Nephron (organoid): ENCODE results near the gene REEP1.

ENCODE experiments used
- H3K27ac Mint-ChIP-seq, 3 experiments: 2 replicates each; pipeline ENCODE4 v1.8.0; 2020; ENCODE audit warnings: mixed read lengths in 3 of 3, mild to moderate bottlenecking in 2 of 3, moderate library complexity in 1 of 3
- H3K27me3 Mint-ChIP-seq: 2 replicates; pipeline ENCODE4 v1.8.0; 2021; ENCODE audit warnings: low read depth, mild to moderate bottlenecking, moderate library complexity, mixed read lengths
- H3K36me3 Mint-ChIP-seq: 2 replicates; pipeline ENCODE4 v1.8.0; 2020; ENCODE audit warnings: low read depth, mixed read lengths
- H3K4me1 Mint-ChIP-seq: 2 replicates; pipeline ENCODE4 v1.8.0; 2020; ENCODE audit warnings: mixed read lengths
- H3K4me3 Mint-ChIP-seq, 3 experiments: 2 replicates each; pipeline ENCODE4 v1.8.0; 2020; ENCODE audit warnings: mild to moderate bottlenecking in 3 of 3, mixed read lengths in 3 of 3, moderate library complexity in 2 of 3
- H3K9me3 Mint-ChIP-seq: 2 replicates; pipeline ENCODE4 v1.8.0; 2020; ENCODE audit warnings: mixed read lengths
- TF ChIP-seq, protein P1 (sequence below), 3 experiments: fragments of 200-600 bp; sonication (generic); IDR thresholded peaks; one replicate each; pipeline ENCODE4 v1.5.0; 2021; ENCODE audit warnings: antibody characterized with exemption in 3 of 3; ENCODE audit not compliant: unreplicated experiment in 3 of 3

Gene REEP1

GRCh38 chr2:86216575-86217555, 120.6 kb downstream of the REEP1 start:
- peaks cover 39% of the 10 kb centered on the region for H3K4me1 Mint-ChIP-seq
- peak overlapping the region in 2 of 3 experiments; percentile 79 to 83 for H3K4me3 Mint-ChIP-seq
- no peaks in the 10 kb centered on the region for H3K9me3 Mint-ChIP-seq
- H3K27me3 Mint-ChIP-seq: no peaks in the 10 kb centered on the region
- TF ChIP-seq, protein P1, sequence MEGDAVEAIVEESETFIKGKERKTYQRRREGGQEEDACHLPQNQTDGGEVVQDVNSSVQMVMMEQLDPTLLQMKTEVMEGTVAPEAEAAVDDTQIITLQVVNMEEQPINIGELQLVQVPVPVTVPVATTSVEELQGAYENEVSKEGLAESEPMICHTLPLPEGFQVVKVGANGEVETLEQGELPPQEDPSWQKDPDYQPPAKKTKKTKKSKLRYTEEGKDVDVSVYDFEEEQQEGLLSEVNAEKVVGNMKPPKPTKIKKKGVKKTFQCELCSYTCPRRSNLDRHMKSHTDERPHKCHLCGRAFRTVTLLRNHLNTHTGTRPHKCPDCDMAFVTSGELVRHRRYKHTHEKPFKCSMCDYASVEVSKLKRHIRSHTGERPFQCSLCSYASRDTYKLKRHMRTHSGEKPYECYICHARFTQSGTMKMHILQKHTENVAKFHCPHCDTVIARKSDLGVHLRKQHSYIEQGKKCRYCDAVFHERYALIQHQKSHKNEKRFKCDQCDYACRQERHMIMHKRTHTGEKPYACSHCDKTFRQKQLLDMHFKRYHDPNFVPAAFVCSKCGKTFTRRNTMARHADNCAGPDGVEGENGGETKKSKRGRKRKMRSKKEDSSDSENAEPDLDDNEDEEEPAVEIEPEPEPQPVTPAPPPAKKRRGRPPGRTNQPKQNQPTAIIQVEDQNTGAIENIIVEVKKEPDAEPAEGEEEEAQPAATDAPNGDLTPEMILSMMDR (IDR thresholded peaks at IDR 0.05; ENCODE audit: unreplicated experiment in 3 of 3): no peak
- H3K27ac Mint-ChIP-seq: peak overlapping the region; percentile 74 to 94 (median 88)
- peaks cover 21% of the 10 kb centered on the region for H3K36me3 Mint-ChIP-seq

GRCh38 chr2:86214503-86214832, 123.0 kb downstream of the REEP1 start:
- Mint-ChIP-seq H3K36me3 (peaks cover 42% of the 10 kb centered on the region), H3K4me1 (peaks cover 27% of the 10 kb centered on the region), H3K27me3 (no peaks in the 10 kb centered on the region), H3K27ac (peak overlapping the region in 1 of 3 experiments; percentile 74), H3K4me3 (no peak overlapping the region), H3K9me3 (no peaks in the 10 kb centered on the region)
- TF ChIP-seq, protein P1 (IDR thresholded peaks at IDR 0.05; ENCODE audit: unreplicated experiment in 3 of 3): no peak

DNA sequence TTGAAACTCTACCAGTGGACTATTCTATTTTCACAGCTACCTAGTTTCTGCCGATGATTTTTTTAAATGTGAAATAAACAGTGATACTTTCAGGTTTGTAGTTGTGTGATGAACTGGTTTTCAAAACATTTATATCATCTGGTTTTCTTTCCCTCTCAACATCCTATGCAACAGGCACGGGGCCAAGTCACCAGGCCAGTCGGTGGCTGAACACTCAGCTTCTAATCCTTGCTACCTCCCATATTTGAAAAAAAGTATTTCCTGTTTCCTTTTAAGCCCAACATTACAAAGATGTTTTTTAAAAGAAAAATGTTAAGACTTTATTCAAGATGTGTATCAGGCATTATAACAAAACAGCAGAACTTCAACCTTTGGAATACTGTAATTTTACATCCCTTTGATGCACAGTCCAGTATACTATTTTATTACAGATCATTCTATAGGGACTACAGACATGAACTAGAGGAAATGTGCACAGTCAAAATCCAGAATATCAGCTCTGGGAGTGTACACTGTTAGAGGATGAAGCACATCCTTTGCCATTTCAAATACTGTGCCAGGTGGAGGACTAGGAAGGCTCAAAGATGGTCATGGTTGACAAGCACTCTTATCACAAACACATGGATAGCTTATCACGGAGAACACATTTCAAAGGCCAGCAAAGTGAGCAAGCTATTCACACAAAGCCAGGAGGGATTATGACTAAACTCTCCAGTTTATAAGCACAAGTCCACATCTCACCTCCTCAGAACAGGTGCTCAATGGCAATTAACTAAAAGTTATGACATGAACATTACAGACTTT, 123.5 kb downstream of the REEP1 start:
- peak overlapping the region; percentile 37 to 74 (median 46) for H3K27ac Mint-ChIP-seq
- no peak overlapping the region for H3K4me3 Mint-ChIP-seq
- H3K9me3 Mint-ChIP-seq: no peaks in the 10 kb centered on the region
- peaks cover 45% of the 10 kb centered on the region for H3K36me3 Mint-ChIP-seq
- peaks cover 27% of the 10 kb centered on the region for H3K4me1 Mint-ChIP-seq
- TF ChIP-seq, protein P1 (IDR thresholded peaks at IDR 0.05; ENCODE audit: unreplicated experiment in 3 of 3): no peak
- H3K27me3 Mint-ChIP-seq: no peaks in the 10 kb centered on the region

GRCh38 chr2:86213056-86213455, 124.4 kb downstream of the REEP1 start:
- peak overlapping the region in 2 of 3 experiments; percentile 37 to 74 for H3K27ac Mint-ChIP-seq
- peaks cover 24% of the 10 kb centered on the region for H3K4me1 Mint-ChIP-seq
- H3K27me3 Mint-ChIP-seq: no peaks in the 10 kb centered on the region
- peaks cover 51% of the 10 kb centered on the region for H3K36me3 Mint-ChIP-seq
- TF ChIP-seq, protein P1 (IDR thresholded peaks at IDR 0.05; ENCODE audit: unreplicated experiment in 3 of 3): no peak
- no peak overlapping the region for H3K4me3 Mint-ChIP-seq
- no peaks in the 10 kb centered on the region for H3K9me3 Mint-ChIP-seq

- TF ChIP-seq, protein P1 (IDR thresholded peaks at IDR 0.05; ENCODE audit: unreplicated experiment in 3 of 3): no peak
- H3K4me3 Mint-ChIP-seq: no peak overlapping the region
- H3K27me3 Mint-ChIP-seq: no peaks in the 10 kb centered on the region
- H3K4me1 Mint-ChIP-seq: peaks cover 14% of the 10 kb centered on the region
- H3K36me3 Mint-ChIP-seq: peaks cover 59% of the 10 kb centered on the region
- no peak overlapping the region for H3K27ac Mint-ChIP-seq
- no peaks in the 10 kb centered on the region for H3K9me3 Mint-ChIP-seq
Measured at GRCh38 chr2:86211796-86212188, 125.6 kb downstream of the REEP1 start.
